ENCODE measurements around the gene CST7.

GRCh38 chr20:24911461-24911860 is 37.6 kb upstream of the CST7 start:
- no peak for TF ChIP-seq POLR2A (IDR thresholded peaks at IDR 0.05)
- no peak for TF ChIP-seq CTCF (IDR thresholded peaks at IDR 0.05)

Data from right lobe of liver (tissue), 4 donors.